Astrocyte (in vitro differentiated cells and primary cell): Measurements from ENCODE around the gene LIX1L.

ENCODE experiments used
- CTCF ChIP-seq: IDR thresholded peaks from 2 replicates; pipeline ENCODE4 v1.5.1; 2011; ENCODE audit warnings: low read depth, mild to moderate bottlenecking, inconsistent platforms, low read length, moderate library complexity; ENCODE audit not compliant: insufficient read depth
- EZH2 ChIP-seq: IDR thresholded peaks from 2 replicates; pipeline ENCODE4 v1.6.1; 2012; ENCODE audit warnings: mild to moderate bottlenecking, low read length, inconsistent platforms; ENCODE audit not compliant: insufficient read depth

GRCh38 chr1:145942871-145943270 lies 14.9 kb downstream of the LIX1L start:
- no peak for TF ChIP-seq CTCF
- TF ChIP-seq EZH2 = no peak
